Activated CD4-positive, alpha-beta T cell treated with anti-CD3 and anti-CD28 coated beads, Interleukin-2, amount 50 U/mL, for 1 hour (primary cell): ENCODE results near the gene MYH9.
"Not testable (repeated sequence)": the region's sequence is repeated elsewhere in the genome, so short reads cannot be mapped to it uniquely, and the experiment has no call there.

Source experiments
- DNase-seq: peaks from one replicate; pipeline ENCODE4 v3.0.0-alpha.2; 2020

MYH9 gene

DNA sequence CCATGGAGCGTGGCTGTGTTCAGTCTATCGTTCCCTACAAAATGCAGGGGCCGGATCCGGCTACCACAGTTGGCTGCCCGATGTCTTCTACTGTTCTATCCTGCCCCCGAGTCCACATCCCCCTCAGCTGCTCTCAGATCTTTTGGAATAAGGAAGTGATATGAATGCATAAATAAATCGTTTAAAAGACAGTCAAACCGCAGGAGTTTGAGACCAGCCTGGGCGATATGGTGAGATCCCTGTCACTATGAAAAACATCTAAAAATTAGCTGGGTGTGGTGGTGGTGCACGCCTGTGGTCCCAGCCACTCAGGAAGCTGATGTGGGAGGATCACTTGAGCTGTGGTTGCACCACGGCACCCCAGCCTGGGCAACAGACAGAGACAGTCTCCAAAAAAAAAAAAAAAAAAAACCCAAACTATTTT, 97.8 kb downstream of the MYH9 start:
- DNase-seq = peak; percentile 47

DNA sequence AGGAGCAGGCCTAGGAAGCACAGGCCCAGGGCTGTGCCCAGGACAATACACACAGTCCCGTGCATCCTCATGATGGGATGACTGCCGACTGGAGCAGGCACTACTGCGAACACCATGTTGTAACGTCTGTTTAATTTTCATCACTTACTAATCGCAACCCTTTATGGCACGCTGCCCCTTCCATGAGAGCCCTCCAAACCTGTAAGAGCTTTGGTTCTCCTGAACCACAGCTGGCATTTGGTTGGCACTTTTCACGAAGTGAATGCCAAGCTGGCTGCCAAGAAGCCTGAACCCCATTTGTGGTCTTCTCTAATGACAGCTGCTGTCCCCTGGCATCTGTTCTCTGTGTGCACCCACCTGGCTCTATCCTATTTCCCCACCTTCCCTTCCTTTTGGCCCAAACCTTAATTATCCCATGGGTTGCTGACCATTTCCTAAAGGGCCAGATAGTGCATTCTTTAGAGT, 98.3 kb downstream of the MYH9 start:
- no peak for DNase-seq

DNA sequence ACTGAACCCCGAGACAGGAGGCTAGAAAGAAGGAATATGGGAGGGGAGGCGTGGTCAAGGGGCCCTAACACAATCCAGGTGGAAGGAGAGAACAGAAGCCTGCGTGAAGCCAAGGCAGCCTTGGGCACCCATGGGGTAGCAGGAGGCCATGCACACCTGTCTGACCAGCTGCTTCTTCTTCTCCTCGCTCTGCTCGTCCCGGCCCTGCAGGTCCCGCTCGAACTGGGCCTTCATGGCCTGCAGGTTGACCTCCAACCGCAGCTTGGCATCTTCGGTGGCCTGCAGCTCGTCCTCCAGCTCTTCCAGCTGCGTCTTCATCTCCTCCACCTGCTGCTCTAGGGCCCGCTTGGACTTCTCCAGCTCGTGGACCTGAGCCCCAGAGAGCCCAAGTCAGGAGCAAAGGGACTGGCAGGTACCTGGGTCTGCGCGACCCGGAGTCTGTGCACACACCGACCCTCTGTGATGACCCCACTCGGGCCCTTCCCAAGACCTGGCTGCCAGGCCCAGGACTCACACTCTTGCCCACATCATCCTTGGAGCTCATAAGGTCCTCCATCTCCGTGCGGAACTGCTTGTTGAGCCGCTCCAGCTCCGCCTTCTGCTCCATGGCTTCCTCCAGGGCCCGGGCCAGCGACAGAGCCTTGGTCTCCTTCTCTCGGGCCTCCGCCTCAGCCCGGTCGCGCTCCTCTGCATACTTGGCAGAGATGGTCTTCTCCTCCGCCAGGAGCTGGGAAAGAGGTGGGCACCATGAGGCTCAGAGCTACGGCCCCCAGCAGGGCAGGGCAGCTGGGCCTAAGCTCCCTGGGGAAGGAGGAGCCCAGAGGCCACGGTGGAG, 99.0 kb downstream of the MYH9 start:
- no peak for DNase-seq

DNA sequence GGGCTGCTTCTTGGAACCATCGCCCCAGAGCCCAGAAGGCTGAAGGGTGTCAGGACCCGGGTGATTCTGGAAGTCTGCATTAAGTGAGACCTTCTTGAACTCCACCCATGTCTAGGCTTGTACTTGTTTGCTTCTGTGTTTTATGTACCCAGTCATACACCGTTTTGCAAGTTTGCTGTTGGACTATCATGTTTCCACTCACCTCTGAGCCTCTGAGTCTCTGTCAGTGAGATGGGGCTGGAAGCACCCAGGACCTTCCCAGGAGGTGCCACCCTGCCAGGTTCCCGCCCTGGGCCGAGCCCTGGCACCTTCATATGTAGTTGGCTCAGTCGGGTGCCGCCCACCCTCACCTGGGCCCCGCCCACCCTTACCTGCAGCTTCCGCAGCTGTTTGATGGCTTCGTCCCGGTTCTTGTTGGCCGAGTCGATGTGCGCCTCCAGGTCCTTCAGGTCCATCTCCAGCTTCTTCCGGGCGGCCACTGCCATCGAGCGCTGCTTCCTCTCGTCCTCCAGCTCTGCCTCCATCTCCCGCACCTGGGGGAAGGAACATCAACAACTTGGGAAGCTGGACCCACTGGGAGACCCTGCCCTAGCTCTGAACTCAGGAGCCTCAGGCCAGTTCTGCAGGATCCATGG, 99.8 kb downstream of the MYH9 start:
- no peak for DNase-seq

DNA sequence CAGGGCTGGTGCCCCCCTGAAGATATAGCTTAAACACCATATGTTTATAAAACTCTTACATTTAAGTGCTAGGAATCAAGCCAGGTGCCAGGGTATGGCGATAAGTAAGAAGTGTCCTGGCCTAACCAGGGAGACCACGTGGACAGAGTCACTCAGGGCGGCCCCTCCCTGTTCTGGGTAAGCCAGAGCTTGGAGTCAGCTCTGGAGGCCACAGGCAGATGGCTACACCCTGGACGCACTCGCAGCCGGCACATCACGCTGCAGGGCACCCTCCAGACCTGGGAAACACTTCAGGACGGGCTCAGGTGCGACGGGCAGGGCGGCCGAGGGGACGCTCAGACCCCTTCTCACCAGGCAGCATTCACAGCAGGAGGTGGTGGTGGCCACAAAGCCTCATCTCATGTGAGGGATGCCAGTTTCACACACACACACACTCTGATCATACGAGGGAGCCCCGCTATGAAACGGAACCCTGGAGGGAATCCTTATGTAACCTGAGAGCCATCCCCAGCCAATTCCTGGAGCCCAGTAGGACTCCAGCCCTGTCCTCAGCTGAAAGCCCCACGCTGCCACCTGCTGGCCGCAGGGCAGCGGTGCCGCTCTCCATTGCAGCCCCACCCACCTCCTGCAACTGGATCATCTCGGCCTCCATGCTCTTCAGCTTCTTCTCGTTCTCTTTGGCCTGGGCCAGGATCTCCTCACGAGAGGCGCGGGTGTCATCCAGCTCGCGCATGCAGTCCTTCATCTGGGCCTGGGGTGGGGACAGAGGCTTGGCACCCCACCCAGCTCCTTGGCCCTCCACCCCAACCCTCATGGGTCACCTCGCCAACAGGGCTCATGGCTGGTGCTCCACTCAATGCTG, 101.4 kb downstream of the MYH9 start:
- peak; percentile 67 for DNase-seq

DNA sequence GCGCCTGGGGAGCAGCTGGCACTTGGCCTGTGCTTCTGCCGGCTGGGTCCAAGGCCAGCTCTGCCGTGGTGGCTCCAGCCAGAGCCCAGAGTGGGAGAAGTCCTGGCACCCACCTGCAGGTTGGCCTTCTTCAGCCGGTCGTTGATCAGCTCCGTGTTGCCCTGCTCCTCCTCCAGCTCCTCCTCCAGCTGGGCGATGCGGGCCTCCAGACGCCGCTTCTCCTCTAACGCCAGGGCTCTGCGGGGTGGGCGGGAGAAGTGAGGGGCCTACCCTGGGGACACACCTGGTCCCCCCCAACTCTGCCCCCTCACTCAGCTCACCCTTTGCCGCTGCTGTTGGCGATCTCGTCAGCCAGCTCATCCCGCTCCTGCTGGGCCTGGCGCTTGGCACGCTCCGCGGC, 102.2 kb downstream of the MYH9 start:
- no peak for DNase-seq

DNA sequence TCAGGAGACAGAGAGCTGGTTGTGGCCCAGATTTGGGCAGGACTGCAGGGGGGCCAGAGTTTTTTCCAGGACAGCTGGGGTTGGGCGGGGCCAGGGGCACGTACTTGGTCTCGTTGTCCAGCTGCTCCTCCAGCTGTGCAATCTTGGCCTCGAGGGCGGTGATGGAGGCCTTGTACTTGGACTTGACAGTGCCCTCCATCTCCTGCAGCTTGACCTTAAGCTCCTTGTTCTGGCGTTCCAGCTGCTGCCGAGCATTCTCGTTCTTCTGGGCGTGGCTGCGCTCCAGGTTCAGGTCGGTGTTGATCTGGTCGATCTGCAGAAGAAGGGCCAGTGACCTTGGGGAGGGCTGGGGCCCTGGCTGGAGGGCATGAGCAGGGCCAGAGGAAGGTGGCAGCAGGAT, 102.8 kb downstream of the MYH9 start:
- no peak for DNase-seq

DNA sequence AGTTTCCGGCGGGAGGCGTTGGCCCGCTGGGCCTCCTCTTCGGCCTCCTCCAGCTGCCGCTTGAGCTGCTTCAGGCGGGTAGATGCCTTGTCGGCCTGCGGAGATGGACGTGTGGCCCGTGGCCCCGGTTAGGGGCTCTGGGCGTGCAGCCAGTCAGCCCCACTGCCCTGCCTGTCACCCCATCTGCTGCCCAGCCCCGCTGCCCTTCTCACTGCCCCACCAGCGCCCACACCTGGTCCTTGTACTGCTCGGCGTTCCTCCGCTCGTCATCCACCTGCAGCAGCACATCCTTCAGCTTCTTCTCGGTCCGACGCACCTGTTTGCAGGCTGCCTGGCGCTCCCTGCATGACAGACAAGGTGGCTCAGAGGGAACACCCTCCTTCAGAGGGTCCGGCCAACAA, 103.6 kb downstream of the MYH9 start:
- no peak for DNase-seq

DNA sequence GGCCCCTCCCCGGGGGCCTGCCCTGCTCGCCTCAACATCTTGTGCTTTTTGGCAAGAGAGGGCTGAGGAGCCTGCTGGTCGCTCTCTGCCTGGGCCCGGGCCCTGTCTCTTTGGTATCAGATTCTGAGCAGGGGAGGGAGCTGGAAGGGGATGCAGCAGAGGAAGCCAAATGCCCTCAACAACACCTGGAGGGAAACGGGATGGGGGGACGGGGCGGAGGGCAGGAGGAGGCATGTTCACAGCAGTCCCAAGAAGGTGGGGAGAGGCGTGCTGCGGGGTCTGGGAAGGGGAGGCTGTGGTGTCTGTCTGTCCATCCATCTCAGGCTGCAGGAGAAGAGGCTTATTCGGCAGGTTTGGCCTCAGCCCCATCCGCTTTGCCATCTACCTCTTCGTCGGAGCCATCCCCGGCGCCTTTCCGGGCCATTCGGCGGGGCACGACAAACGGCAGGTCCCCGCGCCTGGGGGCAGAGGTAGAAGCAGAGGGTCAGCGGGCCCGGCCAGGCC, 105.4 kb downstream of the MYH9 start:
- no peak for DNase-seq

DNA sequence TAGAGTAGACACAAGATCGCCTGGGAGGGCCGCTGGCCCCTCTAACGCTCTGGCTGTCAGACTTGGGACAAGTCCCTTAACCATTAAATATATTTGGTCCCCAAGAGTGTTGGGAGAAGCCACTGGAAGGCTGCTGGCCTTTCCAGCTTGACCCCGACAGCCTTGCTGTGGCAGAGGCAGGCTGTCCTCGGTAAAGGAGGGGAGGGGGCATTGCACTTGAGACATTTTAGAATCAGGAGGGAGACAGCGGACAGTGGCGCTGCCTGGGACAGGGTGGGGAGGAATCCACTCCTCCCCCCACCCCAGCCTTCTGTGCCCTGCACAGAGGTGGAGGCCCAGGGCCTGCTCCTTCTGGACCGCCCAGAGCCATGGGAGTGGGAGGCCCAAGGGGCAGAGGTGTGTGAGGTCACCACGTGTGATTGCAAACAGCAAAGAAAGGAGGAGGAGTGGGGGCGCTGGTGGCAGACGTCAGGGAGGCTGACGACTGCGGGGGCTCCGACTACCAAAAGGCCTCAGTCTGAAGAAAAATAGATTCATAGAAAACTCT, 105.9 kb downstream of the MYH9 start:
- no peak for DNase-seq

DNA sequence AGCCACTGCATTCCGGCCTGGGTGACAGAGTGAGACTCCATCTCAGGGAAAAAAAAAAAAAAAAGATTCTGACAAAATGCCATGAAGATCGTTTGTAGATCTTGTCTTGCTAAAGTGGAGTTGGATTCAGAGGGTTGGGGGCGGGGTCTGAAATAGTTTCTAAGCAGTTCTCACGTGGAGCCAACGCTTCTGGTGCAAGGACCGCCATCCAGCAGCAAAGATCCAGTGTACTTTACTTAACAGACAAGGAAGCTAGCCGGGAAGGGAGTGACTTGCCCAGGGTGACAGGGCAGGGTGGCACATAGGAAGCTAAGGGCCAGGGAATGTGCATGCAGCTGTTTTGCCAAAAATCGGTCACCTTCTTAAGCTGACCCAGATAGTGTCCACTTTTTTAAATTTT, 107.4 kb downstream of the MYH9 start:
- DNase-seq = no peak

DNA sequence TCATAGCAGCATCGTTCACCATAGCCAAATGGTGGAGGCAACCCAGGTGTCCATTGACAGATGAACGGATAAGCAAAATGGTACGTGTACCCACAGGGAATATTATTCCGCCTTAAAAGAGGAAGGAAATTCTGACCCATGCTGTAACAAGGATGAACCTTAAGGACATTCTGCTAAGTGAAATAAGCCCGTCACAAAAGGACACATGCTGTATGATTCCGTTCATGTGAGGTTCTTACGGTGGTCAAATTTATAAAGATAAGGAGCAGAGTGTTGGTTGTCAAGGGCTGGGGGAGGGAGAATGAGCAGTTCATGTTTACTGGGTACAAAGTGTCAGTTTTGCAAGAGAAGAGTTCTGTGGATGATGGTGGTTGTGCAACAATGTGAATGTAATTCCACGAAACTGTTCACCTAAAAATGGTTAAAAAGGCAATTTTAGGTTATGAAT, 108.5 kb downstream of the MYH9 start:
- no peak for DNase-seq

DNA sequence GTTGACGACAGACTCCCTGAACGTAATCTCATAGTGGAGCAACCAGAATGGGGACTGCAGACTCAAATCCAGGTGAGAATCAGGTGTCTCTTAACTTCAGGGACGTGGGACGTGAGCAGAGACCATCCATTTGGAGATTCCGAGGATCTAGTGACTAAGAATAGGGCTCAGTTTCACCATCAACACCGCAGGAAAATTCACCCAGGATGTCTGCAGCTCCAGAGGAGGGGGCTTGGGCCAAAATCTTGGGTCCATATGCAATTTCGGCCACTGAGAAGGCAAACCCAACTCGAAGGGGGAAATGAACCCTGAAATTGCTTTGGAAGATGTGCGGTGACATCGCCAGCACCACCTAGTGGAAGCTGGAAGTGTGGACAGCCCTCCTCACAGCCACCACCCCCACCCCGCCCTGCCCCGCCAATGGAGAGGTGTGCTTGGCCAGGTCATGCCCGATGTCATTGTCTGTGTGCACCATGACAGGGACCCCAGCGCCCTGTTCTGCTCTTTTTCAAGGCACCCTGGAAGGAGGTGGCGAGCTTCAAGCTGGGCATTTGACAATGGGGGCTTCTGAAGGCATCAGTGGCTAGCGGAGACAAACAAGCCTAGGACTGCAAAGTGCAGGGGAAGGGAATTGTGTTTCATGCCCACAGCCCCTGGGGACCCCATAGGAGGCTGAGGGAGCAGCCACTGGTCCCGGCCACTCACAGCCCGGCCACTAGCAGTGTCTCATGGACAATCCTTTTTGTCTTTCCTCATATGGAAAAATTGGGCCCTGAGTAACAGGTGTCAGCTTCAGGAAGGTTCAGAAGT, 110.1 kb downstream of the MYH9 start:
- peak; percentile 63 for DNase-seq

DNA sequence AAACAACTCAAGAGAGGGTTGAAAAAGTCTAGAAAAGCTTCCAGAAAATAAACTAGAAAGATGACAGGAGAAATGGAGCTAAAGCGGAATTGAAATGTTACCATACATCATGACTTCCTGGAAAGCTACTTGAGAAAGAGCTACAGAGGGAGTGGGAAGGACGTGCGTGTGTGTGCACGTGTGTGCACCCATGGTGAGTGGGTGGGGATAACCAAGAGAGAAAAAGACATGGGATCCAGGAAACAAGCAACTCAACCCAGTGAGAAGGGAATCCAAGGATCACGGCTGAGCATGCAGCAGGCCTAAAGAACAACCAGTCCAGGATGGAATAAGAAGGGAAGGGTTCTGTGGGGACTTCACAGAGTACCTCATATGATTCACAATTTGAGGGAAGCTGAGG, 113.2 kb downstream of the MYH9 start:
- DNase-seq = no peak

DNA sequence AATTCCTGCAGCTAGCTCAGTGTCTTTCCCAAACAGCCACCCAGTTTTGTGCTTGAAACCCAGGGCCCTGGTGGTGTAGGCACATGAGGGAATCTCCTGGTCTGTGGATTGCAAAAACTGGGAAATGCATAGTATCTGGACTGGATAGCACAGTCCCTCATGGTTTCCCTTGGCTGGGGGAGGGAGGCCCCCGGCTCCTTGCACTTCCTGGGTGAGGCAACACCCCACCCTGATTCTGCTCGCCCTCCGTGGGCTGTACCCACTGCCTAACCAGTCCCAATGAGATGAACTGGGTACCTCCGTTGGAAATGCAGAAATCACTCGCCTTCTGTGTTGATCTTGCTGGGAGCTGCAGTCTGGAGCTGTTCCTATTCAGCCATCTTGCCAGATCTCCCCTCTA, 115.8 kb downstream of the MYH9 start:
- not testable (repeated sequence) for DNase-seq

DNA sequence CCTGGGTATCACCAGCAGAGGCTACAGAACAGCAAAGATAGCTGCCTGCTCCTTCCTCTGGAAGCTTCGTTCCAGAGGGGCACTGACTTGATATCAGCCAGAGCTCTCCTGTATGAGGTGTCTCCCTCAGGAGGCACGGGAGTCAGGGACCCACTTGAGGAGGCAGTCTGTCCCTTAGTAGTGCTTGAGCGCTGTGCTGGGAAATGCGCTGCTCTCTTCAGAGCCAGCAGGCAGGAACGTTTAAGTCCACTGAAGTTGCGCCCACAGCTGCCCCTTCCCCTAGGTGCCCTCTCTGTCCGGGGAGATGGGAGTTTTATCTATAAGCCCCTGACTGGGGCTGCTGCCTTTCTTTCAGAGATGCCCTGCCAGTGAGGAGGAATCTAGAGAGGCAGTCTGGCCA, 116.5 kb downstream of the MYH9 start:
- not testable (repeated sequence) for DNase-seq

DNA sequence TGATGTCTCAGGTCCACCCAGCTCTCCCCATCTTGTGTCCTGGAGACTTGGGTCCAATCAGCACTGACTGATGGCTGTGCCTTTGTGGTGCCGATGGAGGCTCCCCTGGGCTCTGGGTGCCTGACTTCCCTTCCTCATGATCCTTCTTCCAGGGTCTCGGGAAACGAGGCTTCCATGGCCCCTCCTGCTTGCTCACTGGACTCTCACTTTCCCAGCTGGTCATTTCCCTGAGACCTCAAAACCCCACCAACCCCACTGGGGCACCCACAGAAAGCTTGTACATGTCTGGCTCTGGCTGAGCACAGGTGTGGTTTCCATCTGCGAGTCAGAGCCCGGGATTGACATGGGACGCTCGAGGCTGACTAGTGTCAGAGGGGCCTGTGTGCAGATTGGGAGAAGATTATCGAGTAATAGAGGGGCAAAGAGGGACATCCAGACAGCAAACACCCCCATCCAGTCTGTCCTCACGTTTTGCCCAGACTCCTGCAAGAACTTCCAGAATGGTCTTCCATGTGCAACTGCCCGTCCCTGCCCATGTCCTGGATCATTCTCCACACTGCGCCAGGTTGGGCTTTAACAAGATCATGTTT, 119.8 kb downstream of the MYH9 start:
- no peak for DNase-seq

DNA sequence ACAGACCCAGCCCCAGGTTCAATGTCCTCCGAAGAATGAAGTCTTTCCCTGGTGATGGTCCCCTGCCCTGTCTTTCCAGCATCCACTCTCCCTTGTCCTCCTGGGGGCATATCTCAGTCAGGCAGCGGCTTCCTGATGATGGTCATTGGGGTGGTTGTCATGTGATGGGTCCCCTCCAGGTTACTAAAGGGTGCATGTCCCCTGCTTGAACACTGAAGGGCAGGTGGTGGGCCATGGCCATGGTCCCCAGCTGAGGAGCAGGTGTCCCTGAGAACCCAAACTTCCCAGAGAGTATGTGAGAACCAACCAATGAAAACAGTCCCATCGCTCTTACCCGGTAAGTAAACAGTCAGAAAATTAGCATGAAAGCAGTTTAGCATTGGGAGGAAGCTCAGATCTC, 120.7 kb downstream of the MYH9 start:
- no peak for DNase-seq

DNA sequence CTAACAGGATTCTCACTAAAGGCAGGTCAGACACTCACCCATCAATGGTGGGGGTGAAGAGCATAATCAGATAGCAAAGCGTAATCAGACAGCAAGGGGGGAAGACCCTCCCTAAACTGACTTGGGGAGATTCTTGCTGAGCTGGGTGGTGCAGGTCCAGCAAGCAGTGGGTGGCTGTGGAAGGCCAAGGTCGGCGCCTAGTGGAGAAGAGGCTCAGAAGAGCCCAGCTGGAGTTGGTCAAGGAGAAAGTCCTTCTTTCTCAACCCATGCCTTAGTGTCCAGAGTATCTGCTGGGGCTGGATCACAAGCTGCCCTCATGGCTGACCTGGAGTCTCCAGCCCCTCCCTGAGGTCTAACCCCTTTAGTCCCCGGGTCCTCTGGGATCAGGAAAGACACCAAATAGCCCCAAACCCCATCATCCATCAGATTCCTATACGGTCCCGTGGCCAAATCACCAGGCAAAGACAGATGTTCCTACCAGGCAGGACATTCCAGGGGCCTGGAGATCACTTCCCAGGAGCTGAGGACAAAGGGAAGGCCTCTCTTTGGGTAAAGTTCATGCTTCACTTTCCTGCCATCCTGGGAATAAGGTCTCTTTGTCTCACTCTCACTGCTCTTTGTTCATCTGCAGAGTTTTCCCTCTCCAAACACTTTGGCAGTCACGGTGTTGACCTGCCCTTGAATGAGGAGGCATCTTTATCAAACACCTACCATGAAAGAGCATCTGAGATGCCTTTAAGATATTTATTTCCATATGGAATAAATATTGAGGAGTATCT, 123.7 kb downstream of the MYH9 start:
- DNase-seq = not testable (repeated sequence)

DNA sequence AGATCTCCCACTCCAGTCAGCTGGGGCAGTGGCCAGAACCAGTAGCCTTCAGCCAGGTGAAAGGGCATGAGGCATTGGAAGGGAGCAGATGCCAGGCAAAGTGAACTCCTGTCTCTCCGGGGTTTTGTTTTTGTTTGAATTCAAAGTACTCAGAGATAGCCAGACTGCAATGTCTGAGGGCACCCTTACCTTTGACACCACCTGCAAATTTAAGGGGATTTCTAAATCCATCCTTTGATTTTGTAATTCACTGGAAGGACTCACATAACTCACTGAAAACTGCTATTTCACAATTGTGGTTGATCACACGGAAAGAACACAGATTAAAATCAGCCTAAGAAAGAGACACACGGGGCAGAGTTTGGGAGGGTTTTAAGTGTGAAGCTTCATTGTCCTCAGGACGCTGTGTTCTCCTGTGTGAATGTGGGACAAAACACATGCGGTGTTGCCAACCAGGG, 124.5 kb downstream of the MYH9 start:
- not testable (repeated sequence) for DNase-seq

DNA sequence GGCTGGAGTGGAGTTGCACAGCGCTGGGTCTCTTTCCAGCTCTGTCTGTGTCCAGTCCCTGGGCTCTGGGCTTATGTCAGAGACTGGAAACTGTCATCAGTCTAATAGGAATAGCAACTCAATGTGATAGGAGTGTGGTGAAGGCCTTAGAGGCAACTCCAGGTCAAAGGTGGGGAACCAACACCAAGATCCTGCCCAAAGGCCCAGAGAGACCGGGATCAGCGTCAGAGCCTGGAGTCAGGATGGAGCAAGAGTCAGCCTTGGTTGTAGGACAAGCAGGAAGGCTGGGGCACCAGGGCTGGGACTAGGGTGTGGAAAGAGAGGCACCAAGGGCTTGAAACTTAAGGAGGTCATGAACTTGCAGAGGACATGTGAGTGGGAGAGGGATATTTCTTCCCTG, 125.5 kb downstream of the MYH9 start:
- not testable (repeated sequence) for DNase-seq
